Activated T-helper 1 cell treated with Interleukin-2 at 50 U/mL for 16 hours (primary cell): ENCODE measurements around the gene EFEMP1.

Source experiments
- DNase-seq: peaks from one replicate; pipeline ENCODE4 v3.0.0-alpha.2; 2020; ENCODE audit warnings: low read depth

EFEMP1 gene

DNA sequence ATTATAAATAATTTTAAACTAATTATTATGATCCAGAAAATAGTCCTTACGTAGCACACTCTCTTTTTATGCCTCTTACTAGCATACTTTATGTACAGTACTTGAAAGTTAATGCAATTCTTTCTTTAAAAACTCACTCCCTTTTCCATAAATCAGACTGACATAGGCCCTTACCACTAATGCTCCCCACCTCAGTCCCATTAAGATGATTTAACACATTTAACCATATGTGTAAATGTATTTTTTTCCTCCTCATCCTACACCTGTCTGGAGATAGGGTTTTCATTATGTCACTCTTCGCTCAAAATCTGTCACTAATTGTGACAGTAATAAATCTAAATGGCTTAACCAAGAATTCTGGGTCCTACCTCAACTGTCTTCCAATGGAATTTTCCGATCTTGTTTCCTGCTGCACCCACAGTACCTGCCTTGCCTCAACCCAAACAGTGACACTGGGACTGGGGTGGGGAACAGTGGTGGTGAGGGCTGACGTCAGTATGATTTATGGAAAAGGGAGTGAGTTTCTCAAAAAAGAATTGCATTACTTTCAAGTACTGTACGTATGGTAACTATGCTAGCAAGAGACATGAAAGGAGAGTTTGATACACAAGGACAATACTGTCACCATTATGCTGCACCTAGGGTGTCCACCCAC is 25.1 kb downstream of the EFEMP1 start:
- DNase-seq, result no peak

DNA sequence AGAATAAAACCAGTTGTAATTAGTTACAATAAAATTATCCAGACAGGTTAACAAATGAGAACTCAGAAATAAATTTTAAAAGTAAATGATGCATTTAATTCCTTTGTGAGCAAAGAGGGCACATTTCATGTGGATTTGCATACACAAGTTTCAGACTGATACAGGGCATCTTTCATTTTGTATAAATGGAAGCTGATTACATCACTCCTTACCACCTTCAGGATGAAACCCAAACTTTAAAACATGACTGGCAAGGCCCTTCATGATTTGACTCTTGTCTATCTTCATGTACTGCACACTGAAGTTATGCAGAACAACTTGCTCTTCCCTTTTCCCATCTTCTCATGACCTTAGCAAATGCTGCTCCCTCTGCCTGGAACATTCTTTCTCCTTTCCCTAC is 26.9 kb downstream of the EFEMP1 start:
- no peak for DNase-seq

DNA sequence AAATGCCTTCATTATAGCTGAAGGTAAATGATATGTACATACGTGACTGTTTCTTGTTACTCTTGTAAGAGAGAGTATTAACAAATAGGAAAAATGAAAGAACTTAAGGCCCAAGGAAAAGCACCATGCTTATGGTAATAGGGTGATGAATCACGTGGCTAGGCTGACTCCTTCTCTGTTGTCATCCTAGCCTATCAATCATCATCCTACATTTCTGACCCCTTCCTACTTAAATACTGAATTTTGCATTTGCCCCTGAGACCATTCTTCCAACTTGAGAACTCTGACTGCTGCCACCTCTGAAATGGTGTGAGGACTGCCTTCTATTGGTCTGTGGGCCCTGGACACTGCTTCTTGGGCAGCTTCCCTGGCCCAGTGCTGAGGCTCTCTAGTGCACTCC is 28.9 kb downstream of the EFEMP1 start:
- DNase-seq, result no peak

DNA sequence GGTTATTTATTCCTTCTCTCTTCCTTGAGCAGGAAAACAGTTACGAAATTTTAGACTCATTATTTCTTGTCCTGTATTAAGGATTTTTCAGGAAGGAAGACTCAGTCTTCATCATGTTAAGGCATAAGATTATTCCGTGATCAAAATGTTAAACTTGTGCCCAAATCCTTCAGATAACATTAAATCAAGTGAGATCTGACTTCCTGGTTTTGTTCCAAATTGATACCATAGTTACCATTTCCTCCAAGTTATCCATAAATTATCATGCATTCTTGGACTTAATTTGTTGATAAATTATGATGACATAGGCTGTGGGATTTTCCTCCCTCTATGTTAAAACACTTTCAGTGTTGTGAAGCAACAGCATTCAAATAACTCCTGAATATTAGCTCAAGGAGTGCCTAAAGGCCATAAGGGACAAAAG is 31.9 kb downstream of the EFEMP1 start:
- no peak for DNase-seq

DNA sequence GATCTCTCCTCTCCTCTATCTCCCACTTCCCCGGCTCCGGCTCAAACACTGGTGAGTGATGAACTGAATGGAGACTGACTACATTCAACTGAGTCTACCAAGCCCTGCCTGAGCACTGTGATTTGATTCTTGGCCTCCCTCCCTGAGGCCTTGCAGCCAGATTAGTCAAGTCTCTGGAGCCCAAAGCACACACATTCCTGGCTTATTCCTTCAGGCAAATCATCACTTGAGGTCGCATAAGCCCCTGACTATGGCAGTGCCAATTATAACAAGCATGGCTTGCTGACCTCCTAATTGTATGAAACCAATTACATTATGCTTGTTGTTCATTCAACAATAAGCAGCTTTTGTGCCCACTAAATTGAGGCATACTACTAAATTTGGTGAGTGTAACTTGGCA is 34.6 kb downstream of the EFEMP1 start:
- no peak for DNase-seq

DNA sequence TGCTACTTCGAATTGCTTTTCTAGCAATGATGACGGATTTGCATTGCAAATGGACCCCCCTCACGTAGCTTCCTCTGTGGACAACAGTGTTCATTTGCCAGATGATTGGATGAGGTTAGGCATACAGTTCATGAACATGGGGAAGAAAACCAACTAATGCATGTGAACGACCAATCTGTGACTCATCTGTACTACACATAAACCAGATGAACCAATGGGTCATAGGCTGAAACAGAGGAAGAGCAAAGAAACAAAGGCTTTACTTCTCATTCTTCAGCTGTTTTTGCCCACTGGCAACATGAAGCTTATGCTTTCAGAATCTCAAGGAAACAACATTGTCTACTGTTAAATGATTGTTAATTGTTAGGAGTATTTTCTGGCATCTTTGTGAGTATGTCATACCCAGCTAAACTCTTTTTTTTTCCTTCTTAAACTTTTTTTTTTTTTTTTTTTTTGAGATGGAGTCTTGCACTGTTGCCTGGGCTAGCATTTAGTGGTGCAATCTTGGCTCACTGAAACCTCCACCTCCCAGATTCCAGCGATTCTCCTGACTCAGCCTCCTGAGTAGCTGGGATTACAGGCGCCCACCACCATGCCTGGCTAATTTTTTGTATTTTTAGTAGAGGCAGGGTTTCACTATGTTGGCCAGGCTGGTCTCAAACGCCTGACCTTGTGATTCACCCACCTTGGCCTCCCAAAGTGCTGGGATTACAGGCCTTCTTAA is 35.5 kb downstream of the EFEMP1 start:
- no peak for DNase-seq

DNA sequence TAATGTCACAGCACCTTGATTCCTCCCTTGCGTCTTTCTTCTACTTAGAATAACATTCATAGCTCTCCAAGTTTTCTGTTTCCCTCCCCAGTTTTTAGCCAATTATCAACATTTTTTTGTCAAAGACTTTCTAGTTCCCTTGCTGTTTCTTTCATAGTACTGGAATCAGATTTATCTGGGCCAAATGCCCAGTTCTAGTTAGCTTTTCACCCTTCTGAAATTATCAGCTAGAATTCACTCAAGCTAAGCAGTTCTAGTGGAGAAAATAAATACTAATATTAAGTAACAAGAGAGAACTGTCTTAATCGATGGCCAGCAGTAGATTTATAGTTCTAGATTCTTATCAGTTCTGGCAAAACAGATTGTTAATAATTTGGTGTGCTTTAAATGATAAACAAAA is 36.2 kb downstream of the EFEMP1 start:
- no peak for DNase-seq

DNA sequence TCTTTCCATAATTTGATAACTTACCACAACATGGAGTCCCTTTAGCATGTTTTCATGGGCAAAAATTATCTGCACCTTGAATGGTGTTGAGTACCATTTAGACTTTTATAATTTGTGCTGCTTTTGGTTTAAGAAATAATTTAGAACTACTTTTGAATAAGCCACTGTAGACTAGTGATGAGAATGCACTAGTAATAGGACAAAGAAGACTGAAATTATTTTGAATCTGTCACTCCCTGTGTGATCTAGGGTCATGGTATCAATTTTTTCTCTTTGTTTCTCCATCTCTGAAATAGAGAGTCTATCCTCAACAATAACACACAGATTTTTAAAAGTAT is 37.7 kb downstream of the EFEMP1 start:
- DNase-seq, result no peak

DNA sequence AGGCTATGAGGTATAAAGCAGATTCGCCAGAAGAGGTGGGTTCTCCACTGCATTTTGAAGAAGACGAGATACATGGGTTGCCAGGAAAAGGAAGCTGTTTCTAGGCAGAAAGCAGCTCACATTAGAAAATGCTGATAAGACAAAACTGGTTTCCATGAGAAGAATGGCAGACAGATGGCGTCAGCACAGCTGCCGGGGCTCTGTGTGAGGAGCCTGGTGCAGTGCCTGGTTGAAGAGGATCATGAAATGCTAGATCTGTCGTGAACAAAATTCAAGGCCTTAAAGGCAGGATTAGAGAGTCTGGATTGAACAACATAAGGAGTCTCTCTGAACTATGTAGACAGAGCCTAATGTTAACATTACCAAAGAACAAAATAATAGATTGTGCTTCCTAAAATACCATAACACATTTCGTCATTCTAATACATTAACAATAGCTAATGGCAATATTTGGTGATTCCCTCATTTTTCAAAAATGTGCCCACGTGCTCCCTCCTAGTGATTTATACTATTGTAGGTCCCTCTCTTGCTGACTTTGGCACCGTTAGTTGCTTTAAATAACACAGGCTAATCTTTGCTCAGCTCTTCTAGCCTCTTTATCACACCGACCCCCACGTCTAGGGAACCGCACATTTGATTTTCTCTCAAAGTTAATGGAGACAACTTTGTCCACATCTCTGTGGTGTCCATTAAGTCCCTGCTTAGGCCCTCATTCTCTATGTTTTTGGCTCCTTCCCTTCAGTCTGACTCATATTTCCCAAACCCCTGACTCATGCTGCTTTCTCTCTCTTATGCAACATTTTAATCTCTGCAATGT is 38.2 kb downstream of the EFEMP1 start:
- no peak for DNase-seq

DNA sequence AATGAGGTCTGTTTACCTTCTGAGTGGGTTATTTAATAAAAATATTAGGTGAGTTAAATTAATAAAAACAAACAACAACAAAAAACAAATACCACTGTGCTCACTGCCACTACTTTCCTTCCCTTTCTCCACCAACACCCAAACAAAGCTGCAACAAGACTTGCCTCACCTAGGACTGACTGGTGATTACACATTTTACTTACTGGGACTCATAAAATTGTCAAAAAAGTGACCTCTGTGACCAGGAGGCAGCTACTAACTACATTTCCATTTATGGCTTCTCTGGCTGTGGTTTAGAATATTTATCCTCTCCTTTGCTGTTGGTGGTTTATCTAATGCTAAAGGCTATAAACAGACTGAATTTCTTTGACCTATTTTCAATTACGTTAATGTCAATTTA is 39.8 kb downstream of the EFEMP1 start:
- DNase-seq, result no peak

DNA sequence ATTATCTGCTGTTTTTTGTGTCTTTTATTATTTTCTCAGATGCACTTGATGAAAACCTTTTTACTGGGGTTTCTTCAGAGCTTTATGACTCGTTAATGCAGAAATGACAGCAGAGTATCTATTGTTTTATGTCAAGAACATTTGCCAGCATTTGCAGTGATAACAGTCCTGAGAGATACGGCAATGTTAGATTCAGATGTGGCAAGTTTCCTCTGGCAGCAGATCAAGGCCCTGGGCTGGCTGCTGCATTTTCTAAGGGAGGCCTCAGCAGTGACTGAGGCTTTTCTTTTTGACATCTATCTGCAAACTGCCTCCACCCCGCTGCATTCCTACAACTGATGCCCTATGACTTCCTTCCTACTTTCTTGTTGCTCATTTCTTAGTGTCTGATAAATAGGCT is 40.2 kb downstream of the EFEMP1 start:
- DNase-seq, result no peak

DNA sequence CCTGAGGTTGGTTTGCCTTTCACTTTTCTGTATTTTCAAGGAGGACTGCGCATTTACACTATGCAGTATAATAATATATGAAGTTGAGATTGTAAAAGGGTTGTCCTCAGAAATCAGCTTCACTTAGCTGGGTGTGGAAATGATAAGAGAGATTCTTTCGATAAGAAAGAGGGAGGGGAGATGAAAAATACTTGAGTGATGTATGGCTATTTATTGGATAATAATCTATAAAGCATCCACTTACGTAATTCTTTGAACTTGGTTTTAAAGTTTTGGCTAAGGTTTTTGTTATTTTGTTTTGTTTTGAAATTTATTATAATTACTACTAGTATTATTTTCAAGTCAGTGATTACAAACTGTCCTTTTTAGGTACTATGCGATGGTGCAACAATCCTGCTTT is 40.6 kb downstream of the EFEMP1 start:
- no peak for DNase-seq

DNA sequence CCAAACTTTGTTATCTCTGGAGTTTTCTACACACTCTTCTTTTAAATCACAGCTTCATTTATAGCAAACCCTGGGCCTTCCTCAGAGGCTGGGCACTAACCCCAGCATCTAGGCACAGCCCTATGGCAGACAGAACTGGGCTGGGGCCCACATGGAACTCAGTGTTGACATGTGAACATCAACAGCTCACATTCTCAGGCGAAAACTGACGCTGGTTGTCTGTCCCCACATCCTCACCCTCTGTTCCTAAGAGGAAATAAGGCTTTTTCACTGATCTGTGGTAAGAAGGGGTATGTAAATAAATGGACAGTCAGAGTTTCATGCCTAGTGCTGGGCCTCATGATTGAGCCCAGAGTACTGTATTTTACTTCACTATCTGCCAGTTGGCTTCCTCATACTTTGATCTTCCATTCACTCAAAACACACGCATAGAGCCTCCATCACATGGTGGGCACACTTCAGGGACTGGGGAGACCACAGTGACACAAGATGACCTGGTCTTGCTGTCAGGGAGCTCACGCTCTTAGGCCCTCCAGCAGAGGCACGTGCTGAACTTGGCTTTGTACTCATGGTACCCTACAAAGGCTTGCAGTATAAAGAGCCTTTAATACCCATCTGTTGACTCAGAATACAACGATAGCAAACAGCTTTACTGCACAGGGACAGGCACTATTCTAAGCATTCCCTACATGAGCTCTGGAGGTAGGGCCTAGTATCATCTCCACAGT is 43.0 kb downstream of the EFEMP1 start:
- no peak for DNase-seq

DNA sequence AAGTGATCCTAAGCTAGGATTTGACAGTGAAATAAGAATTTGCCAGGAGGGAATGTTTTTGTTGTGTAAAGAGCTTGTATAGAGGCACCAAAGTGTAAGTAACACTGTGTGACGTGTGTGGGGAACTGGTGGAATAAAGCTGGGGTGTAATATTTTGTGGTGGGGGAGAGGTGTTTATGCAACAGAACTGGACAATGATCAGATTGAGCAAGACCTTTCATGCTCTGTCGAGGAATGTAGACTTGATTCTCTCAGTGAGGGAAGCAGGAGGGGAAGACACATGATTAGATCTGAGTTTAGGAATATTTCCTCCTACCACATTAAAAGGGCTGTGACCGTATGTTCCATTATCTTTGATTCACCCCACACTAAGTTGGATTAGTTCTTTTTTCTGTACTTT is 43.6 kb downstream of the EFEMP1 start:
- no peak for DNase-seq

DNA sequence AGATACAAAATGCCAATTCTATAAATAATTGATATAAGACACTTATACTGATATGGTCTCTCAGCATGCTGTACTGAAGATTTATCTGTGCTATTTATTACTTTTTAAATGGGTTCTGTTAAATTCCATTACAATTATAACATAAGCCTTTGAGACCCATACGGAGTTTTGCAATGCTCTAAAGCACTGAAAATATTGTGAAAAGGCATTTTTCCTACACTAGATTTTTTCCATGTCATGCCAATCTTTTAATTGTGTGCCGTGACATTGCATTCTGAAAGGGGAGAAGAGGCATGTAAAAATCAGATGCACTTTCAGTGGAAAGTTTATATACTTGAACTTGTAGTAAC is 46.5 kb downstream of the EFEMP1 start:
- DNase-seq, result no peak

DNA sequence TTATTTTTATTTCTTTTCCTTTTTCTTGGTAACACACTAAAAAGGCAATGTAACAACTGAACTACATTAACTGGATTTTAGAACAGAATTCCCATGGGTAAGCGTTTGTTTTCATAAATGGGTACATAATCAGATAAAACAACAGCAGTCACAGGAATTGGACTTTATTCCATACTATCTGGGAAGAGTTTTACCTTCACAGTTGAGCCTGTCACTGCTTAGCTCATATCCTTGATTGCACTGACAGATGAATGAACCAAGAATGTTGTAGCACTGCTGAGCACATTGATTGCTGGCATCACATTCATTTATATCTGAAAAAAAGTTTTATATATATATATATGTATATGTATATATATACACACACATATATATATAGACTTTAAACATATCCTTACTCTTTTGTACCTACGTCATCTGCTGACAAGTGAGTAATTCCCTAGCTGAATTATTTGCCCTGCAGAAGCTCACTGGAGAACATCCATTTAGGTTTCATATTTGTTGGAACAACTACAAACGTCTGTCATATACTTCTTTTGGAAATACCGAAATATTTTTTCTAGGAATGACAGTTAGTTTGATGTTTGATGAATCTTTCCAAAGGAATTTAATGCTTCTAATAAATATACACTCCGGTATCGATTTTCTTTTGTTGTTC is 47.0 kb downstream of the EFEMP1 start:
- DNase-seq, result no peak

DNA sequence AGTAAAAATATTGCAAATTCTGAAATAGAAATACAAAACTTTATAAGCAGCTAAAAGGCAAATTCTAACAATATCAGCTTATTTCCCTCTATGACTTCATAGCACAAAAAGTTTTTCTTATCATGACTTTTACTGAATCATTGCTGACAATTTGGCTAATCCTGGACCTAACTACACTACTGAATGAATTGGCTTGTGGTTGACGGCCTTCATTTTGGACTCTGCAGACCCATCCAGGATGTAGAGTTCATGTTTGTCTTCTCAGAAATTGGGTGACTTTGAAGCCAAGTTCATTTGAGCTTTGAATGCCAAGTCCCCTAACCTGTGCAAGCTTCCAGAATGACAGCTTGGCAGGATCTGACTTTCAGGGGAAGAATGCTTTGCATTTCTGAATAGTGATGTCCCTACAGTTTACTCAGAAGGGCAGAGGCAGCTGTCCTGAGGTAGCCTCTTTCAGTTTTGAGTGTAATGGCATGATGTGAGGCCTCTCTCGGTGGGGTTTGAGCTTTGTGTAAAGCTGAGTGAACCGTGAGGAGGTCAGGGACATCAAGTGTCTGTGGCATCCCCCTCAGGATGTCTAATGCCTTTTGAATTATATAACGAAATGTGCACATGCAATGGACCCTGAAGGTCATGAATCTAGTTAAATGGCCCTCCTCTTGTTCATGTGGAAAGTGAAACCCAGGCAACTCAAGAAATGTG is 48.0 kb downstream of the EFEMP1 start:
- DNase-seq, result no peak

DNA sequence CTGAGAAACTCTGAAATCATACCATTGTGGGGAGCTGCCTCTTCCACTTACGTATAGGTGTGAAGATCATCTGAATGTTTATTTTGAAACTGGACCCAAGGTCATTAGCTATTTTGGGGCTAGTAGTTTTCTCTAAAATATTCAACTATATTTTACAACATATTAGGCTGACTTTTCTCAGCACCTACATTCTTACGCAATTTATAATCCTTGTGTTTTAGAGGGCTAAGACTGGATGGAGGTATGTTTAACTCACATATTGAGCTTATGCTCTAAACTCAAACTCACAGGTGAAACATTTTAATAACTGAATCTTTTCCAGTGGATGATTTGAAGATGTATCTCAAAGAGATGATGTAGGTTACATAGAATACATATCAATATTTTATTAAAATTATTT is 49.2 kb downstream of the EFEMP1 start:
- no peak for DNase-seq

DNA sequence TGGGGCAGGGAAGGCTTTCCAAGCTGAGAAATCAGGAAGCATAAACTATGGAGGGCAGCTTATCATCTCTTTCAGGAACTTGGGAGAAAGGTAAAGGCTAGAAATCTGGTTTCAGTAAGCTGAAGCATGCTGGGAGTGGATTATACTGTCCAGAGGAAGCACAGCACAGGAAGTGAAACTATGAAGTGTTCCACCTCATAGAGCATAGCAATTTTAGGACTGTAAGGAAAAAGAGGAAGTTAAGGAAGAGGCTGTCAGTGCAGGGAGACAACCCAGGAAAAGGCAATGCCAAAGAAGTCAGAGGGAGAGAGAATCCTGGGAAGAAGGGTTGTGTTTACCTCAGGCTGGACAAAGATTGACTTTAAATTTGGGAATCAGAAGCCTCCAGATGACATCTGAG is 51.9 kb downstream of the EFEMP1 start:
- DNase-seq, result no peak

DNA sequence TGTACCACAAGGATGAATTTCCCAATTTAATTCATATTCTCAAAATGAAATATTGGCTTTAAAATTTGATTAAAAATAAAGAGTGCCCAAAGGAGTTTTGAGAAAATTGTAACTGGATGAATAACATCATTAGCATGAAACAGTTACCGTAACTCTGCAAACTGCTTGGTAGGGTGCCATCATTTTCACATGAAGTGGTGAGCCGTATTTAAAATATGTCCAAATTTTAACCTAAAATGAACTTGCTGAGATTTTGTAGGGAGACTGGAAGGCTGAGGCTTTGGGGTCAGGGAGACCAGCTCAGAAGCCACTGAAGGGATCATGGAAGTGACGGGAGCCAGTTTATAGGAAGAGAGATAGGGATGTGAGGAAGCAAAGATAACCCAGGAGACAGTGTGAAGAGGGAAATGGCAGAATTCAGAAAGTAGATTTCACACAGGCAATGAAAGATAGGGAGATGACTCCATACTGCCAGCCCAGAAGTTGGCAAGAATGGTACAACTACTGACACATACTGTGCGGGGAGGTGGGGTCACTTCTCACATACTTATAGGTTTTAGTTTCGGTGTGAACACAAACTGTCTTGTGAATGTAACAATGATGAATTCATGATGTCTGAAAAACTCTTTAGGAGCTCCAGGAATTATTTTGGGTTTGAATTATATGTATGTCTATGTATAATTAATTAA is 53.8 kb downstream of the EFEMP1 start:
- no peak for DNase-seq
